Loucy (cell line): ENCODE results near the gene KCNMA1.
"Not testable (repeated sequence)": the region's sequence is repeated elsewhere in the genome, so short reads cannot be mapped to it uniquely, and the experiment has no call there.

Source experiments
- H2AFZ ChIP-seq: fragments of 200-600 bp; sonication (generic); 2 replicates; pipeline ENCODE4 v1.6.0; 2016; ENCODE audit warnings: antibody characterized with exemption, mild to moderate bottlenecking, low read length, moderate library complexity
- H3F3A ChIP-seq: fragments of 200-600 bp; 2 replicates; pipeline ENCODE4 v1.6.0; 2016; ENCODE audit warnings: antibody characterized with exemption, low read depth, mild to moderate bottlenecking
- H3K27me3 ChIP-seq: fragments of 200-600 bp; sonication (generic); 2 replicates; pipeline ENCODE4 v1.6.1; 2014; ENCODE audit warnings: low read length, mild to moderate bottlenecking; ENCODE audit not compliant: insufficient read depth, poor library complexity, severe bottlenecking
- H3K36me3 ChIP-seq: fragments of 200-600 bp; sonication (generic); 2 replicates; pipeline ENCODE4 v1.6.1; 2016; ENCODE audit warnings: low read length; ENCODE audit not compliant: insufficient read depth
- H3K4me1 ChIP-seq: fragments of 200-600 bp; sonication (generic); 2 replicates; pipeline ENCODE4 v1.5.1; 2014; ENCODE audit warnings: low read length, mild to moderate bottlenecking; ENCODE audit not compliant: insufficient read depth, poor library complexity, severe bottlenecking
- H3K4me2 ChIP-seq: fragments of 200-600 bp; sonication (generic); 2 replicates; pipeline ENCODE4 v1.6.0; 2014; ENCODE audit warnings: antibody characterized with exemption, low read length, low read depth, mild to moderate bottlenecking; ENCODE audit not compliant: poor library complexity, severe bottlenecking
- H3K4me3 ChIP-seq: fragments of 200-600 bp; sonication (generic); 2 replicates; pipeline ENCODE4 v1.5.1; 2014; ENCODE audit warnings: low read length, mild to moderate bottlenecking, mixed read lengths; ENCODE audit not compliant: poor library complexity, severe bottlenecking
- H3K79me2 ChIP-seq: fragments of 200-600 bp; sonication (generic); 2 replicates; pipeline ENCODE4 v1.6.1; 2014; ENCODE audit warnings: low read length; ENCODE audit not compliant: insufficient read depth
- H3K9ac ChIP-seq: fragments of 200-600 bp; sonication (generic); 2 replicates; pipeline ENCODE4 v1.6.0; 2014; ENCODE audit warnings: mild to moderate bottlenecking, low read depth, low read length, moderate library complexity; ENCODE audit not compliant: poor library complexity, severe bottlenecking
- H3K9me2 ChIP-seq: fragments of 200-600 bp; sonication (generic); replicated peaks from 2 replicates; pipeline ENCODE4 v1.6.1; 2016; ENCODE audit warnings: low read depth, low read length, mixed read lengths
- H3K9me3 ChIP-seq: fragments of 200-600 bp; sonication (generic); 2 replicates; pipeline ENCODE4 v1.6.1; 2014; ENCODE audit warnings: mild to moderate bottlenecking, antibody characterized with exemption, low read length, low read depth; ENCODE audit not compliant: insufficient read depth
- H4K20me1 ChIP-seq: fragments of 200-600 bp; sonication (generic); 2 replicates; pipeline ENCODE4 v1.6.0; 2014; ENCODE audit warnings: antibody characterized with exemption, low read length, mild to moderate bottlenecking; ENCODE audit not compliant: insufficient read depth, poor library complexity, severe bottlenecking
- CTCF ChIP-seq: fragments of 200-600 bp; sonication (generic); conservative IDR thresholded peaks from 2 replicates; pipeline ENCODE4 v1.5.1; 2014; ENCODE audit warnings: mild to moderate bottlenecking, antibody characterized with exemption, low read length
- EZH2phosphoT487 ChIP-seq: fragments of 200-600 bp; IDR thresholded peaks from 2 replicates; pipeline ENCODE4 v1.6.1; 2018; ENCODE audit warnings: antibody characterized with exemption, mild to moderate bottlenecking, moderate library complexity, borderline replicate concordance

The KCNMA1 gene

DNA sequence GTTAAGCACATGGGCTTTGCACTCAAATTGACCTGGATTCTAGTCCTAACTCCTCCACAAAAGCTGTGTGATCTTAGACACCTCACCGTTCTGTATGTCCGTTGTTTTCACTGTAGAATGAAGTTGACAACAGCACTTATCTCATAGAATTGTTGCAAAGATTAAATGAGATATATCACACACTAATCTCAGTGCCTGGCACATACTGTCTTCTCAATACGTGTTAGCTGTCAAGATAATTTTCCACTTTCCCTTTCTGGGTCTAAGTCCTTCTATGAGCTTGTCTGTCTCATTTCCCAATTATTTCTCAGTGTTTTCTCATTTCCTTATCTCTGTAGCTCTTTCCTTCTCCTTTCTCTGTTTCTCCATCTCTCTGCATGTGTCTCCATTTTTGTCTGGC is 296.6 kb downstream of the KCNMA1 start:
- Histone ChIP-seq H3F3A (no peaks in the 10 kb centered on the region), H3K79me2 (no peaks in the 10 kb centered on the region), H3K4me1 (no peaks in the 10 kb centered on the region), H4K20me1 (no peaks in the 10 kb centered on the region), H3K9ac (no peak overlapping the region), H3K9me3 (peaks cover 5% of the 10 kb centered on the region; the same call in 1 of the 2 replicates), H3K27me3 (peaks cover under 1% of the 10 kb centered on the region), H3K9me2 (no peaks in the 10 kb centered on the region), H3K36me3 (no peaks in the 10 kb centered on the region), H3K4me2 (no peak overlapping the region), H3K4me3 (no peak overlapping the region), H2AFZ (no peak overlapping the region)
- TF ChIP-seq EZH2phosphoT487 (no peak), CTCF (no peak)

DNA sequence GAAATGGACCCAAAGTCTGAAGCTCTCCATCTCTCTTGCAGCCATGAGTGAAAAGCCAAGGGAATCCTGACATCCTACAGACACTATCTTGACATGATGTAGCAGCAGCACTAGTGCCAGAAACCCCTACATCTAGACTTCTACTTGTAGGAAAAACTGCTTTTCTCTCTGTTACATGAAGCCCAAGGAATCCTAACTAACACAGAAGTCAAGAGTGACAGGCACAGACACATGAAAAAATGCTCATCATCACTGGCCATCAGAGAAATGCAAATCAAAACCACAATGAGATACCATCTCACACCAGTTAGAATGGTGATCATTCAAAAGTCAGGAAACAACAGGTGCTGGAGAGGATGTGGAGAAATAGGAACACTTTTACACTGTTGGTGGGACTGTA is 297.7 kb downstream of the KCNMA1 start:
- not testable (repeated sequence) for H3K4me2 ChIP-seq, H3K9me3 ChIP-seq, H3K4me3 ChIP-seq, H3K36me3 ChIP-seq, H3K27me3 ChIP-seq, H3K9me2 ChIP-seq, H3K4me1 ChIP-seq, H3K9ac ChIP-seq, H3K79me2 ChIP-seq, H2AFZ ChIP-seq, H4K20me1 ChIP-seq, H3F3A ChIP-seq

DNA sequence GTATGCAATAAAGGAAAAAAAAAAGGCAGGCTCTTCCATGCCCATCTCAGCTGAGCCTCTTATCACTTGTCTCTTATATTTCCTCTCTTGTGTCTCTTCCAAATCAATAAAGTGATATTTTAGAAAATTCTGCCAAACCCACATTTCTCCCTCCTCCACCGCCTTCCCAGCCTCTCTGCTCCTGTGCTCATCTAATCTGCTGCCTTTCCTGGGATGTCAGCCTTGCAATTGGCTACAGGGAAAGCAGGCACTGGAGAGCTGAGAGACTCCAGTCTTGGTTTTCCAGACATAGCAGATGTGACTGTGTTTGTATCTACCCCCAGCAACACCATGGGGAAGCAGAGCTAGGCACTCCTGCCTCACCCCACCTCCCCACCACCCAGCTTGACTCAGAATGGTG is 298.4 kb downstream of the KCNMA1 start:
- peaks cover 5% of the 10 kb centered on the region; the same call in 1 of the 2 replicates for H3K9me3 ChIP-seq
- no peaks in the 10 kb centered on the region for H3K79me2 ChIP-seq
- no peaks in the 10 kb centered on the region for H3K9me2 ChIP-seq
- no peaks in the 10 kb centered on the region for H4K20me1 ChIP-seq
- H3K4me3 ChIP-seq: no peak overlapping the region
- H3K9ac ChIP-seq: no peak overlapping the region
- H2AFZ ChIP-seq: no peak overlapping the region
- peaks cover 6% of the 10 kb centered on the region for H3K27me3 ChIP-seq
- TF ChIP-seq EZH2phosphoT487 (no peak), CTCF (no peak)
- no peaks in the 10 kb centered on the region for H3F3A ChIP-seq
- H3K36me3 ChIP-seq: no peaks in the 10 kb centered on the region
- no peak overlapping the region for H3K4me2 ChIP-seq
- no peaks in the 10 kb centered on the region for H3K4me1 ChIP-seq

GRCh38 chr10:77338143-77338542 is 299.5 kb downstream of the KCNMA1 start:
- H3F3A ChIP-seq: no peaks in the 10 kb centered on the region
- H3K4me3 ChIP-seq: no peak overlapping the region
- no peaks in the 10 kb centered on the region for H3K79me2 ChIP-seq
- no peaks in the 10 kb centered on the region for H3K9me2 ChIP-seq
- H4K20me1 ChIP-seq: no peaks in the 10 kb centered on the region
- no peaks in the 10 kb centered on the region for H3K36me3 ChIP-seq
- H3K4me2 ChIP-seq: no peak overlapping the region
- H3K4me1 ChIP-seq: no peaks in the 10 kb centered on the region
- H3K27me3 ChIP-seq: peaks cover 6% of the 10 kb centered on the region
- H3K9me3 ChIP-seq: peaks cover 5% of the 10 kb centered on the region; the same call in 1 of the 2 replicates
- no peak overlapping the region for H3K9ac ChIP-seq
- TF ChIP-seq EZH2phosphoT487: no peak
- no peak for TF ChIP-seq CTCF
- H2AFZ ChIP-seq: no peak overlapping the region
